ENCODE measurements around the gene MCF2L.

The MCF2L gene

GRCh38 chr13:113142876-113143275, 173.9 kb downstream of the MCF2L start:
- WGBS, 2 donors (ENCODE audit: extremely low coverage in 2 of 2, insufficient read length in 2 of 2, insufficient replicate concordance in 1 of 2): no CpG with 5 or more reads among the region's 7 CpGs

GRCh38 chr13:113143466-113144254, 174.6 kb downstream of the MCF2L start:
- WGBS, 2 donors (ENCODE audit: extremely low coverage in 2 of 2, insufficient read length in 2 of 2, insufficient replicate concordance in 1 of 2): no CpG with 5 or more reads among the region's 39 CpGs
- Histone ChIP-seq H2AK5ac (ENCODE audit: low read depth, low read length) (peak overlapping the region; percentile 77), H2BK12ac (ENCODE audit: low read length) (peak overlapping the region; percentile 88), H2BK120ac (ENCODE audit: low read depth, low read length) (peak overlapping the region; percentile 6), H4K8ac (ENCODE audit: low read depth, low read length) (peak overlapping the region; percentile 70), H3K23ac (ENCODE audit: low read depth, low read length, poor library complexity) (peak overlapping the region; percentile 51), H3K4me2 (ENCODE audit: insufficient read depth, low read length, poor library complexity, severe bottlenecking) (no peak overlapping the region), H3K27ac (replicated peaks; ENCODE audit: low read length) (no peak overlapping the region), H3K9me3 (replicated peaks in 1 of 2; ENCODE audit: control insufficient read depth in 2 of 2, insufficient read depth in 1 of 2, low read depth in 1 of 2, low read length in 2 of 2) (no peaks in the 10 kb centered on the region), H3K4me3 (ENCODE audit: low read length in 2 of 2) (no peak overlapping the region), H4K91ac (ENCODE audit: low read depth, low read length, poor library complexity) (no peak overlapping the region), H3K14ac (ENCODE audit: low read length) (peak overlapping the region; percentile 10), H2BK5ac (ENCODE audit: low read length) (peak overlapping the region; percentile 83), H2BK15ac (ENCODE audit: low read length) (peak overlapping the region; percentile 97), H2AFZ (ENCODE audit: low read length) (peak overlapping the region; percentile 23), H3K18ac (ENCODE audit: low read length) (peak overlapping the region; percentile 86), H3K9ac (ENCODE audit: low read depth, low read length, poor library complexity) (peak overlapping the region; percentile 80), H3K4ac (ENCODE audit: low read length) (peak overlapping the region; percentile 0), H3K79me1 (ENCODE audit: low read depth, low read length) (peaks cover 3% of the 10 kb centered on the region), H3K36me3 (replicated peaks in 1 of 2; ENCODE audit: control insufficient read depth in 2 of 2, insufficient read depth in 2 of 2, low read length in 2 of 2) (no peaks in the 10 kb centered on the region), H3K27me3 (ENCODE audit: control insufficient read depth in 3 of 3, insufficient read depth in 3 of 3, low read depth in 1 of 3, low read length in 3 of 3) (peaks cover 0 to 7% (median 0%) of the 10 kb centered on the region in 3 experiments), H3K4me1 (ENCODE audit: control insufficient read depth in 2 of 2, insufficient read depth in 1 of 2, low read depth in 1 of 2, low read length in 2 of 2) (peaks cover 0 to 9% of the 10 kb centered on the region in 2 donors)
- no peak for DNase-seq (ENCODE audit: low spot score)

More at GRCh38 chr13:113142876-113143275, 173.9 kb downstream of the MCF2L start:
- H3K79me1 ChIP-seq (ENCODE audit: low read depth, low read length): peaks cover 3% of the 10 kb centered on the region
- H3K18ac ChIP-seq (ENCODE audit: low read length): peak overlapping the region; percentile 60
- H2BK15ac ChIP-seq (ENCODE audit: low read length): no peak overlapping the region
- no peak overlapping the region for H2BK5ac ChIP-seq (ENCODE audit: low read length)
- no peak overlapping the region for H4K8ac ChIP-seq (ENCODE audit: low read depth, low read length)
- no peak overlapping the region for H2BK12ac ChIP-seq (ENCODE audit: low read length)
- peaks cover 0 to 13% (median 0%) of the 10 kb centered on the region in 3 experiments for H3K27me3 ChIP-seq (ENCODE audit: control insufficient read depth in 3 of 3, insufficient read depth in 3 of 3, low read depth in 1 of 3, low read length in 3 of 3)
- no peak overlapping the region for H3K4me2 ChIP-seq (ENCODE audit: insufficient read depth, low read length, poor library complexity, severe bottlenecking)
- no peak overlapping the region for H3K4me3 ChIP-seq (ENCODE audit: low read length in 2 of 2)
- no peak for DNase-seq (ENCODE audit: low spot score)
- H2AFZ ChIP-seq (ENCODE audit: low read length): peak overlapping the region; percentile 23
- peaks cover 3 to 10% of the 10 kb centered on the region in 2 donors for H3K4me1 ChIP-seq (ENCODE audit: control insufficient read depth in 2 of 2, insufficient read depth in 1 of 2, low read depth in 1 of 2, low read length in 2 of 2)
- H3K9ac ChIP-seq (ENCODE audit: low read depth, low read length, poor library complexity): no peak overlapping the region
- H3K9me3 ChIP-seq (replicated peaks in 1 of 2; ENCODE audit: control insufficient read depth in 2 of 2, insufficient read depth in 1 of 2, low read depth in 1 of 2, low read length in 2 of 2): no peaks in the 10 kb centered on the region
- H2BK120ac ChIP-seq (ENCODE audit: low read depth, low read length): no peak overlapping the region
- H3K4ac ChIP-seq (ENCODE audit: low read length): no peak overlapping the region
- H3K27ac ChIP-seq (replicated peaks; ENCODE audit: low read length): no peak overlapping the region
- H2AK5ac ChIP-seq (ENCODE audit: low read depth, low read length): no peak overlapping the region
- no peak overlapping the region for H3K14ac ChIP-seq (ENCODE audit: low read length)
- H3K23ac ChIP-seq (ENCODE audit: low read depth, low read length, poor library complexity): no peak overlapping the region
- H3K36me3 ChIP-seq (replicated peaks in 1 of 2; ENCODE audit: control insufficient read depth in 2 of 2, insufficient read depth in 2 of 2, low read length in 2 of 2): no peaks in the 10 kb centered on the region
- H4K91ac ChIP-seq (ENCODE audit: low read depth, low read length, poor library complexity): no peak overlapping the region

GRCh38 chr13:113144255-113144629, 175.2 kb downstream of the MCF2L start:
- no CpG with 5 or more reads among the region's 12 CpGs for WGBS, 2 donors (ENCODE audit: extremely low coverage in 2 of 2, insufficient read length in 2 of 2, insufficient replicate concordance in 1 of 2)

GRCh38 chr13:113145496-113145895, 176.5 kb downstream of the MCF2L start:
- Histone ChIP-seq H3K9ac (ENCODE audit: low read depth, low read length, poor library complexity) (no peak overlapping the region), H3K27ac (replicated peaks; ENCODE audit: low read length) (no peak overlapping the region), H3K9me3 (replicated peaks in 1 of 2; ENCODE audit: control insufficient read depth in 2 of 2, insufficient read depth in 1 of 2, low read depth in 1 of 2, low read length in 2 of 2) (no peaks in the 10 kb centered on the region), H3K36me3 (replicated peaks in 1 of 2; ENCODE audit: control insufficient read depth in 2 of 2, insufficient read depth in 2 of 2, low read length in 2 of 2) (no peaks in the 10 kb centered on the region), H3K23ac (ENCODE audit: low read depth, low read length, poor library complexity) (no peak overlapping the region), H2BK15ac (ENCODE audit: low read length) (no peak overlapping the region), H3K4me3 (ENCODE audit: low read length in 2 of 2) (no peak overlapping the region), H2BK12ac (ENCODE audit: low read length) (no peak overlapping the region), H3K4ac (ENCODE audit: low read length) (no peak overlapping the region), H3K14ac (ENCODE audit: low read length) (no peak overlapping the region), H3K4me2 (ENCODE audit: insufficient read depth, low read length, poor library complexity, severe bottlenecking) (no peak overlapping the region), H3K79me1 (ENCODE audit: low read depth, low read length) (peaks cover 3% of the 10 kb centered on the region), H2AK5ac (ENCODE audit: low read depth, low read length) (no peak overlapping the region), H2AFZ (ENCODE audit: low read length) (no peak overlapping the region), H3K4me1 (ENCODE audit: control insufficient read depth in 2 of 2, insufficient read depth in 1 of 2, low read depth in 1 of 2, low read length in 2 of 2) (peaks cover 0 to 7% of the 10 kb centered on the region in 2 donors), H3K18ac (ENCODE audit: low read length) (no peak overlapping the region), H4K91ac (ENCODE audit: low read depth, low read length, poor library complexity) (no peak overlapping the region), H3K27me3 (ENCODE audit: control insufficient read depth in 3 of 3, insufficient read depth in 3 of 3, low read depth in 1 of 3, low read length in 3 of 3) (no peaks in the 10 kb centered on the region), H2BK120ac (ENCODE audit: low read depth, low read length) (no peak overlapping the region), H2BK5ac (ENCODE audit: low read length) (no peak overlapping the region), H4K8ac (ENCODE audit: low read depth, low read length) (no peak overlapping the region)
- no peak for DNase-seq (ENCODE audit: low spot score)
- no CpG with 5 or more reads among the region's 12 CpGs for WGBS, 2 donors (ENCODE audit: extremely low coverage in 2 of 2, insufficient read length in 2 of 2, insufficient replicate concordance in 1 of 2)

More at GRCh38 chr13:113144255-113144629, 175.2 kb downstream of the MCF2L start:
- Histone ChIP-seq H3K14ac (ENCODE audit: low read length) (no peak overlapping the region), H3K4ac (ENCODE audit: low read length) (peak overlapping the region; percentile 0), H4K91ac (ENCODE audit: low read depth, low read length, poor library complexity) (no peak overlapping the region), H3K27ac (replicated peaks; ENCODE audit: low read length) (no peak overlapping the region), H3K23ac (ENCODE audit: low read depth, low read length, poor library complexity) (no peak overlapping the region), H3K4me1 (ENCODE audit: control insufficient read depth in 2 of 2, insufficient read depth in 1 of 2, low read depth in 1 of 2, low read length in 2 of 2) (peaks cover 0 to 7% of the 10 kb centered on the region in 2 donors), H2BK12ac (ENCODE audit: low read length) (peak overlapping the region; percentile 88), H2AK5ac (ENCODE audit: low read depth, low read length) (peak overlapping the region; percentile 77), H3K79me1 (ENCODE audit: low read depth, low read length) (peaks cover 3% of the 10 kb centered on the region), H3K4me3 (ENCODE audit: low read length in 2 of 2) (no peak overlapping the region), H3K9me3 (replicated peaks in 1 of 2; ENCODE audit: control insufficient read depth in 2 of 2, insufficient read depth in 1 of 2, low read depth in 1 of 2, low read length in 2 of 2) (no peaks in the 10 kb centered on the region), H3K9ac (ENCODE audit: low read depth, low read length, poor library complexity) (peak overlapping the region; percentile 63), H2BK5ac (ENCODE audit: low read length) (peak overlapping the region; percentile 83), H2BK120ac (ENCODE audit: low read depth, low read length) (peak overlapping the region; percentile 6), H3K27me3 (ENCODE audit: control insufficient read depth in 3 of 3, insufficient read depth in 3 of 3, low read depth in 1 of 3, low read length in 3 of 3) (peaks cover 0 to 1% (median 0%) of the 10 kb centered on the region in 3 experiments), H3K36me3 (replicated peaks in 1 of 2; ENCODE audit: control insufficient read depth in 2 of 2, insufficient read depth in 2 of 2, low read length in 2 of 2) (no peaks in the 10 kb centered on the region), H3K18ac (ENCODE audit: low read length) (peak overlapping the region; percentile 86), H2AFZ (ENCODE audit: low read length) (no peak overlapping the region), H3K4me2 (ENCODE audit: insufficient read depth, low read length, poor library complexity, severe bottlenecking) (no peak overlapping the region), H4K8ac (ENCODE audit: low read depth, low read length) (peak overlapping the region; percentile 29), H2BK15ac (ENCODE audit: low read length) (peak overlapping the region; percentile 97)
- DNase-seq (ENCODE audit: low spot score): no peak

Data from neuronal stem cell (in vitro differentiated cells).